ENCODE data around the gene UBE2G2.

DNA sequence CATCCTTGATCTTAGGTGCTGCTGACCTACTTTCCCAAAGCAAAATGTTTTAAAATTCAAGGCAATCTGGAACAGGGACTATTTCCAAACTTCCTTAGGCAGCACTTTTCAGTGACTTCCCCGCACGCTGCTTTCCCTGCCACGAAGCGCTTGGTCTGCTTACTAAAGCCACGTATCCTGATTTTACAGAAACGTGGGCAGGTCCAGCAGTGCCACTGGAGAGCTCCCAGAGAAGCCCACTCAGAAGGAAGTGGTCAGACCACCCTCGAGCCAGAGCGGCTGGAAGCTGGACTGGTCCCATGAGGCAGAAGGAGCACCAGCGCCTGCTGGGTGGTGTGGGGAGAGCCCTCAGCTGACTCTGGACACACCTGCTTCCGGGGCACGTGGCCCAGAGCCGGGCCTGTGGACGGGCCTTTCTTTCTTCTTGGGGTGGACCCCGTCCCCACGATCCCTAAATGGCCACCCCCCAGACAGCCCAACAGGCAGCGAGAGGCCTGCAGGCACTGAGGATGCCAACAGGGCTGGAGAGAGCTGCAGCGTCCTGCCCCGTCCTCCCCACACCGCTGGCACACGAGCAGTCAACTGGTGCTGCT, 48.7 kb upstream of the UBE2G2 start:
- TF ChIP-seq, protein P1, sequence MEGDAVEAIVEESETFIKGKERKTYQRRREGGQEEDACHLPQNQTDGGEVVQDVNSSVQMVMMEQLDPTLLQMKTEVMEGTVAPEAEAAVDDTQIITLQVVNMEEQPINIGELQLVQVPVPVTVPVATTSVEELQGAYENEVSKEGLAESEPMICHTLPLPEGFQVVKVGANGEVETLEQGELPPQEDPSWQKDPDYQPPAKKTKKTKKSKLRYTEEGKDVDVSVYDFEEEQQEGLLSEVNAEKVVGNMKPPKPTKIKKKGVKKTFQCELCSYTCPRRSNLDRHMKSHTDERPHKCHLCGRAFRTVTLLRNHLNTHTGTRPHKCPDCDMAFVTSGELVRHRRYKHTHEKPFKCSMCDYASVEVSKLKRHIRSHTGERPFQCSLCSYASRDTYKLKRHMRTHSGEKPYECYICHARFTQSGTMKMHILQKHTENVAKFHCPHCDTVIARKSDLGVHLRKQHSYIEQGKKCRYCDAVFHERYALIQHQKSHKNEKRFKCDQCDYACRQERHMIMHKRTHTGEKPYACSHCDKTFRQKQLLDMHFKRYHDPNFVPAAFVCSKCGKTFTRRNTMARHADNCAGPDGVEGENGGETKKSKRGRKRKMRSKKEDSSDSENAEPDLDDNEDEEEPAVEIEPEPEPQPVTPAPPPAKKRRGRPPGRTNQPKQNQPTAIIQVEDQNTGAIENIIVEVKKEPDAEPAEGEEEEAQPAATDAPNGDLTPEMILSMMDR (IDR thresholded peaks at IDR 0.05), result no peak
- TF ChIP-seq POLR2A (IDR thresholded peaks at IDR 0.05), result no peak
